ENCODE results near the gene HBA2. TPM values are rescaled to one million over a fixed set of nuclear protein-coding genes. Genes with fewer than 3 reads are reported as not detected.
A peak's percentile ranks its signal among the peaks of the same experiment; 100 is the strongest.
"Not testable (repeated sequence)": the region's sequence is repeated elsewhere in the genome, so short reads cannot be mapped to it uniquely, and the experiment has no call there.

HBA2 gene
- total and polyA plus RNA-seq, 8 donors = 1.1 to 39.5 (median 4.3) TPM

GRCh38 chr16:194516-194915 is 21.8 kb downstream of the HBA2 start:
- Histone ChIP-seq H3K4me3 (no peak overlapping the region), H3K27me3 (no peaks in the 10 kb centered on the region), H3K9me3 (no peaks in the 10 kb centered on the region), H3K4me1 (no peaks in the 10 kb centered on the region), H3K27ac (no peak overlapping the region), H3K36me3 (peaks cover 6 to 87% (median 29%) of the 10 kb centered on the region in 3 donors)
- intact Hi-C loops (cut with DNase I) = no loop called here
- DNase-seq (peak in 1 of 6 donors; percentile 1), FAIRE-seq (no peak), ATAC-seq (no peak)
- TF ChIP-seq, protein P1, sequence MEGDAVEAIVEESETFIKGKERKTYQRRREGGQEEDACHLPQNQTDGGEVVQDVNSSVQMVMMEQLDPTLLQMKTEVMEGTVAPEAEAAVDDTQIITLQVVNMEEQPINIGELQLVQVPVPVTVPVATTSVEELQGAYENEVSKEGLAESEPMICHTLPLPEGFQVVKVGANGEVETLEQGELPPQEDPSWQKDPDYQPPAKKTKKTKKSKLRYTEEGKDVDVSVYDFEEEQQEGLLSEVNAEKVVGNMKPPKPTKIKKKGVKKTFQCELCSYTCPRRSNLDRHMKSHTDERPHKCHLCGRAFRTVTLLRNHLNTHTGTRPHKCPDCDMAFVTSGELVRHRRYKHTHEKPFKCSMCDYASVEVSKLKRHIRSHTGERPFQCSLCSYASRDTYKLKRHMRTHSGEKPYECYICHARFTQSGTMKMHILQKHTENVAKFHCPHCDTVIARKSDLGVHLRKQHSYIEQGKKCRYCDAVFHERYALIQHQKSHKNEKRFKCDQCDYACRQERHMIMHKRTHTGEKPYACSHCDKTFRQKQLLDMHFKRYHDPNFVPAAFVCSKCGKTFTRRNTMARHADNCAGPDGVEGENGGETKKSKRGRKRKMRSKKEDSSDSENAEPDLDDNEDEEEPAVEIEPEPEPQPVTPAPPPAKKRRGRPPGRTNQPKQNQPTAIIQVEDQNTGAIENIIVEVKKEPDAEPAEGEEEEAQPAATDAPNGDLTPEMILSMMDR (IDR thresholded peaks at IDR 0.05) = no peak
- WGBS, 2 donors = 96 to 97% methylated on average over 6 of the region's 6 CpGs

GRCh38 chr16:200388-200787 is 27.7 kb downstream of the HBA2 start:
- Histone ChIP-seq H3K27me3 (no peaks in the 10 kb centered on the region), H3K9me3 (no peaks in the 10 kb centered on the region), H3K27ac (no peak overlapping the region), H3K4me1 (no peaks in the 10 kb centered on the region), H3K4me3 (no peak overlapping the region), H3K36me3 (peaks cover 0 to 69% (median 11%) of the 10 kb centered on the region in 3 donors)
- ATAC-seq (no peak), DNase-seq (no peak), FAIRE-seq (no peak)
- TF ChIP-seq, protein P1 (IDR thresholded peaks at IDR 0.05) = no peak
- intact Hi-C loops (cut with DNase I) = no loop called here
- 91 to 97% methylated on average over 5 of the region's 5 CpGs for WGBS, 2 donors

GRCh38 chr16:203246-203645 is 30.6 kb downstream of the HBA2 start:
- H3K4me3 ChIP-seq = no peak overlapping the region
- no peaks in the 10 kb centered on the region for H3K4me1 ChIP-seq
- no peak overlapping the region for H3K27ac ChIP-seq
- intact Hi-C loops (cut with DNase I) = no loop called here
- FAIRE-seq (no peak), DNase-seq (no peak), ATAC-seq (no peak)
- H3K36me3 ChIP-seq = peaks cover 5 to 71% (median 17%) of the 10 kb centered on the region in 3 donors
- WGBS, 2 donors = 97 to 98% methylated on average over 4 of the region's 4 CpGs
- TF ChIP-seq, protein P1 (IDR thresholded peaks at IDR 0.05) = no peak
- no peaks in the 10 kb centered on the region for H3K9me3 ChIP-seq
- no peaks in the 10 kb centered on the region for H3K27me3 ChIP-seq

DNA sequence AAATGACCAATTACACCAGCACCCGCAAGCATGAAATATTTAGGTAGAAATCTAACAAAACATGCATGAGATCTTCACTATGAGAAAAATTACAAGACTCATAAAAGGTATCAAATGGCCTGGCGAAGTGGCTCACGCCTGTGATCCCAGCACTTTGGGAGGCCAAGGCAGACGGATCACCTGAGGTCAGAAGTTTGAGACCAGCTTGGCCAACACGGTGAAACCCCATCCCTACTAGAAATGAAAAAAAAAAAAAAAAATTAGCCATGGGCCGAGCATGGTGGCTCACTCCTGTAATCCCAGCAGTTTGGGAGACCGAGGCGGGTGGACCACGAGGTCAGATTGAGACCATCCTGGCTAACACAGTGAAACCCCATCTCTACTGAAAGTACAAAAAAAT is 31.4 kb downstream of the HBA2 start:
- FAIRE-seq = not testable (repeated sequence)

DNA sequence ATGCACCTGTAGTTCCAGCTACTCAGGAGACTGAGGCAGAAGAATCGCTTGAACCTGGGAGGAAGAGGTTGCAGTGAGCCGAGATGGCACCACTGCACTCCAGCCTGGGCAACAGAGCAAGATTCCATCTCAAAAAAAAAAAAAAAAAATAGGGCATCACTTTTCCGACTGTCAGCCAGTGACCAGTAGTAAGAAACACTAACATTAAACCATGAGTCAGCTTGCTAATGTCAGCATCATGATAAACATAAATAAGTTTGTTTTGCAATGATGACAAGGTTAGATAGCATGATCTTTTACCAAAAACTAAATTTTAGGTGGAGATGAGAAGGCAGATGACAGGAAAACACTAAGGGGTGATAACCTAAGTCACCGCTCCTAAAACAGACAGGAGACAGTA is 36.7 kb downstream of the HBA2 start:
- H3K27me3 ChIP-seq; H3K27ac ChIP-seq; ATAC-seq; DNase-seq; FAIRE-seq; H3K4me3 ChIP-seq; intact Hi-C loops (cut with DNase I); H3K9me3 ChIP-seq; H3K4me1 ChIP-seq: not testable (repeated sequence)
- H3K36me3 ChIP-seq = peaks cover 5 to 43% (median 17%) of the 10 kb centered on the region in 3 donors
- WGBS, 2 donors = 94 to 95% methylated on average over 4 of the region's 4 CpGs

More for the DNA sequence above, 31.4 kb downstream of the HBA2 start:
- intact Hi-C loops (cut with DNase I); ATAC-seq; H3K9me3 ChIP-seq; H3K27me3 ChIP-seq; H3K27ac ChIP-seq; H3K4me1 ChIP-seq; H3K4me3 ChIP-seq: not testable (repeated sequence)
- peak in 1 of 6 donors; percentile 29 for DNase-seq
- peaks cover 5 to 63% (median 17%) of the 10 kb centered on the region in 3 donors for H3K36me3 ChIP-seq
- 91 to 96% methylated on average over 9 of the region's 9 CpGs for WGBS, 2 donors

DNA sequence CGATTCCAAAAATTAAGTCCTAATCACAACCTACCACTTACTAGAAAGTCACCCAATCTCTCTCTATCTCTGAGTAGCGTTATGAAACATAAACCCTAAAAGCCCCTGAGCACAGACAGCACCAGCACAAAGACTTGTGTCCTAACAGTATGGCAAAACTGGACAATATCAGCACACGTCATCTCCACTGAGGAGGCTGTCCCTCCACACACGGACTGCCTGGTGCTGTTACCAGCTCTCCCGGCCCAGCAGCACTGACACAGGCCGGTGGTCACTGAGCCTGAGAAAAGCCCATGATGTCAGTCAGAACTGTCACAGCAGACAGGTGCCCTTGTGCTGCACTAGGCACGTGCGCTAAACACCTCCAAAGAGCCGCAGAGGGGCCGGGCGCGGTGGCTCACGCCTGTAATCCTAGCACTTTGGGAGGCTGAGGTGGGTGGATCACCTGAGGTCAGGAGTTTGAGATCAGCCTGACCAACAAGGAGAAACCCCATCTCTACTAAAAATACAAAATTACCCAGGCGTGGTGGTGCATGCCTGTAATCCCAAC is 39.0 kb downstream of the HBA2 start:
- H3K36me3 ChIP-seq = peaks cover 5 to 24% (median 8%) of the 10 kb centered on the region in 3 donors
- intact Hi-C loops (cut with DNase I); H3K4me1 ChIP-seq; H3K27ac ChIP-seq; FAIRE-seq; H3K27me3 ChIP-seq; H3K4me3 ChIP-seq; H3K9me3 ChIP-seq: not testable (repeated sequence)
- DNase-seq (peak in 1 of 6 donors; percentile 49), ATAC-seq (peak in 1 of 4 donors; percentile 16)
- WGBS, 2 donors = 89 to 92% methylated on average over 14 of the region's 14 CpGs

Measured in pancreas (tissue), 10 donors.